GM23248 (cell line): ENCODE measurements around the gene FADD. TPM values are rescaled to one million over a fixed set of nuclear protein-coding genes. Genes with fewer than 3 reads are reported as not detected.
"Not testable (repeated sequence)": the region's sequence is repeated elsewhere in the genome, so short reads cannot be mapped to it uniquely, and the experiment has no call there.

ENCODE experiments used
- DNase-seq: peaks from one replicate; pipeline ENCODE4 v3.0.0-alpha.2; 2015
- H2AFZ ChIP-seq: fragments of 200-600 bp; sonication (generic); 2 replicates; pipeline ENCODE4 v1.6.1; 2016; ENCODE audit warnings: antibody characterized with exemption
- H3F3A ChIP-seq: fragments of 200-600 bp; sonication (generic); 2 replicates; pipeline ENCODE4 v1.6.1; 2016; ENCODE audit warnings: mild to moderate bottlenecking, antibody characterized with exemption, mixed run types; ENCODE audit not compliant: insufficient read depth
- H3K27ac ChIP-seq: fragments of 200-600 bp; sonication (generic); 2 replicates; pipeline ENCODE4 v1.5.1; 2016; ENCODE audit warnings: mild to moderate bottlenecking
- H3K27me3 ChIP-seq: fragments of 200-600 bp; sonication (generic); replicated peaks from 2 replicates; pipeline ENCODE4 v1.6.1; 2016; ENCODE audit warnings: mild to moderate bottlenecking; ENCODE audit not compliant: insufficient read depth
- H3K36me3 ChIP-seq: fragments of 200-600 bp; sonication (generic); 2 replicates; pipeline ENCODE4 v1.6.1; 2016; ENCODE audit warnings: low read depth, mild to moderate bottlenecking
- H3K4me1 ChIP-seq: fragments of 200-600 bp; sonication (generic); 2 replicates; pipeline ENCODE4 v1.6.1; 2016; ENCODE audit warnings: mild to moderate bottlenecking; ENCODE audit not compliant: insufficient read depth
- H3K4me2 ChIP-seq: fragments of 200-600 bp; sonication (generic); one replicate; pipeline ENCODE4 v1.6.1; 2016; ENCODE audit warnings: mild to moderate bottlenecking; ENCODE audit not compliant: unreplicated experiment
- H3K4me3 ChIP-seq: fragments of 200-600 bp; sonication (generic); 2 replicates; pipeline ENCODE4 v1.5.1; 2016; ENCODE audit warnings: mild to moderate bottlenecking
- H3K79me2 ChIP-seq: fragments of 200-600 bp; sonication (generic); 2 replicates; pipeline ENCODE4 v1.6.1; 2016; ENCODE audit warnings: mild to moderate bottlenecking; ENCODE audit not compliant: insufficient read depth
- H3K9ac ChIP-seq: fragments of 200-600 bp; sonication (generic); 2 replicates; pipeline ENCODE4 v1.6.1; 2016; ENCODE audit warnings: mild to moderate bottlenecking
- H3K9me2 ChIP-seq: fragments of 200-600 bp; sonication (generic); 2 replicates; pipeline ENCODE4 v1.6.1; 2016; ENCODE audit warnings: mixed run types, mild to moderate bottlenecking, moderate library complexity; ENCODE audit not compliant: insufficient read depth
- H3K9me3 ChIP-seq: fragments of 200-600 bp; sonication (generic); one replicate; pipeline ENCODE4 v1.6.1; 2017; ENCODE audit warnings: low read depth
- H4K20me1 ChIP-seq: fragments of 200-600 bp; sonication (generic); 2 replicates; pipeline ENCODE4 v1.6.0; 2016; ENCODE audit not compliant: insufficient read depth
- EZH2 ChIP-seq: fragments of 200-600 bp; sonication (generic); IDR thresholded peaks from 2 replicates; pipeline ENCODE4 v1.6.1; 2018; ENCODE audit warnings: antibody characterized with exemption, mild to moderate bottlenecking; ENCODE audit not compliant: insufficient read depth, poor library complexity, severe bottlenecking
- EZH2phosphoT487 ChIP-seq: fragments of 200-600 bp; sonication (generic); IDR thresholded peaks from 2 replicates; pipeline ENCODE4 v1.6.1; 2018; ENCODE audit warnings: antibody characterized with exemption, moderate library complexity, mild to moderate bottlenecking, low read depth; ENCODE audit not compliant: insufficient read depth
- WGBS, 2 experiments: methylation state at CpG; one replicate each; pipeline ENCODE4 v1.1.6; 2015 to 2017; ENCODE audit warnings: low lambda C conversion rate in 2 of 2, low coverage in 1 of 2; ENCODE audit errors: missing lambda C conversion rate in 2 of 2; 5-methylcytosine and 5-hydroxymethylcytosine counted together
- in situ Hi-C: fragments of 300-500 bp; cut with MboI; formaldehyde crosslinking; loops from 2 replicates; pipeline ENCODE4 v1.15.0; 2020
- polyA plus RNA-seq: library from polyadenylated mRNA; unstranded; fragments of >200 nt; fragmentation: Nextera tagmentation; extraction: Ambion mirVana; gene quantifications from 2 replicates; pipeline ENCODE4 v1.2.1, GENCODE V29; 2016
- total RNA-seq: library from RNA; depleted of rRNA; stranded (reverse); fragments of >200 nt; shearing (Covaris generic); gene quantifications from 2 replicates; pipeline ENCODE4 v1.2.3, GENCODE V29; 2014

The FADD gene
- total and polyA plus RNA-seq, 2 experiments from 2014 or later, result 32.0 to 38.3 TPM

GRCh38 chr11:70210051-70210501, 7.0 kb downstream of the FADD start:
- Histone ChIP-seq H3F3A (peaks cover 24% of the 10 kb centered on the region), H3K4me3 (no peak overlapping the region), H4K20me1 (no peaks in the 10 kb centered on the region; the same call in 1 of the 2 replicates), H3K27me3 (no peaks in the 10 kb centered on the region), H3K4me1 (peaks cover 18% of the 10 kb centered on the region), H3K27ac (peak overlapping the region; percentile 88), H3K9ac (peak overlapping the region; percentile 62), H3K36me3 (peaks cover 12% of the 10 kb centered on the region; the same call in 1 of the 2 replicates), H3K9me2 (no peaks in the 10 kb centered on the region), H2AFZ (no peak overlapping the region), H3K9me3 (no peaks in the 10 kb centered on the region), H3K79me2 (peaks cover 38% of the 10 kb centered on the region), H3K4me2 (peak overlapping the region; percentile 3)
- in situ Hi-C loops, result no loop called here
- 7 to 11% methylated on average over 8 of the region's 8 CpGs for WGBS, 2 experiments
- DNase-seq, result peak; percentile 92
- TF ChIP-seq EZH2 (no peak), EZH2phosphoT487 (no peak)

GRCh38 chr11:70210530-70210929, 7.4 kb downstream of the FADD start:
- Histone ChIP-seq H2AFZ (no peak overlapping the region), H3K9me2 (no peaks in the 10 kb centered on the region), H3K27me3 (no peaks in the 10 kb centered on the region), H3K4me1 (peaks cover 14% of the 10 kb centered on the region), H3K27ac (peak overlapping the region; percentile 88), H3K36me3 (peaks cover 12% of the 10 kb centered on the region; the same call in 1 of the 2 replicates), H3K9me3 (no peaks in the 10 kb centered on the region), H4K20me1 (no peaks in the 10 kb centered on the region; the same call in 1 of the 2 replicates), H3K4me2 (no peak overlapping the region), H3K9ac (peak overlapping the region; percentile 62), H3K4me3 (no peak overlapping the region), H3K79me2 (peaks cover 33% of the 10 kb centered on the region), H3F3A (peaks cover 24% of the 10 kb centered on the region)
- TF ChIP-seq EZH2phosphoT487 (no peak), EZH2 (no peak)
- in situ Hi-C loops, result no loop called here
- 22 to 28% methylated on average over 5 of the region's 5 CpGs for WGBS, 2 experiments
- peak; percentile 91 for DNase-seq

- H3F3A ChIP-seq, result peaks cover 20% of the 10 kb centered on the region
- peaks cover 10% of the 10 kb centered on the region; the same call in 1 of the 2 replicates for H3K36me3 ChIP-seq
- H3K79me2 ChIP-seq, result peaks cover 15% of the 10 kb centered on the region
- WGBS, 2 experiments, result 85 to 87% methylated on average over 12 to 13 of the region's 13 CpGs
- no peak for TF ChIP-seq EZH2
- no peak for TF ChIP-seq EZH2phosphoT487
- H3K9me3 ChIP-seq, result no peaks in the 10 kb centered on the region
- no peaks in the 10 kb centered on the region for H3K9me2 ChIP-seq
- H3K4me3 ChIP-seq, result no peak overlapping the region
- H3K4me1 ChIP-seq, result peaks cover 13% of the 10 kb centered on the region
- in situ Hi-C loops, result no loop called here
- no peak for DNase-seq
- H3K27ac ChIP-seq, result no peak overlapping the region
- H3K27me3 ChIP-seq, result no peaks in the 10 kb centered on the region
- H2AFZ ChIP-seq, result no peak overlapping the region
- no peak overlapping the region for H3K4me2 ChIP-seq
- no peak overlapping the region for H3K9ac ChIP-seq
- H4K20me1 ChIP-seq, result no peaks in the 10 kb centered on the region; the same call in 1 of the 2 replicates
Observed at GRCh38 chr11:70212227-70212811, 9.2 kb downstream of the FADD start.

GRCh38 chr11:70217388-70217787, 14.3 kb downstream of the FADD start:
- 44 to 62% methylated on average over 4 to 5 of the region's 5 CpGs for WGBS, 2 experiments

GRCh38 chr11:70218076-70218475, 15.0 kb downstream of the FADD start:
- H3K36me3 ChIP-seq, in situ Hi-C loops, H3K9ac ChIP-seq, H3K9me2 ChIP-seq, H3K4me3 ChIP-seq, H3K4me1 ChIP-seq, H3K27ac ChIP-seq, H3F3A ChIP-seq, H3K4me2 ChIP-seq, H4K20me1 ChIP-seq, H3K9me3 ChIP-seq, H3K79me2 ChIP-seq, H2AFZ ChIP-seq, H3K27me3 ChIP-seq, DNase-seq: not testable (repeated sequence)
- 55 to 58% methylated on average over 8 of the region's 8 CpGs for whole genome bisulfite sequencing, 2 experiments

More at GRCh38 chr11:70217388-70217787, 14.3 kb downstream of the FADD start:
- H3K9ac ChIP-seq, H2AFZ ChIP-seq, H4K20me1 ChIP-seq, in situ Hi-C loops, H3K9me3 ChIP-seq, H3K9me2 ChIP-seq, DNase-seq, H3K4me2 ChIP-seq, H3K4me1 ChIP-seq, H3K4me3 ChIP-seq, H3K36me3 ChIP-seq, H3F3A ChIP-seq, H3K27me3 ChIP-seq, H3K27ac ChIP-seq, H3K79me2 ChIP-seq: not testable (repeated sequence)
